Uterus (tissue), 4 donors: ENCODE measurements around the gene C7. TPM values are rescaled to one million over a fixed set of nuclear protein-coding genes. Genes with fewer than 3 reads are reported as not detected.

ENCODE experiments used
- DNase-seq, 2 donors: peaks; one replicate each; pipeline ENCODE4 v3.0.0-alpha.2; 2019 to 2020
- H3K27ac ChIP-seq, 2 donors: fragments of 200-600 bp; sonication (generic); 1 replicate in 1 of 2; 2 replicates in 1 of 2; pipeline ENCODE4 v1.5.1; 2016 to 2018
- H3K27me3 ChIP-seq, 2 donors: fragments of 200-600 bp; sonication (generic); one replicate each; pipeline ENCODE4 v1.5.1; 2018 to 2019; ENCODE audit warnings: control low read depth in 1 of 2
- H3K36me3 ChIP-seq, 2 donors: fragments of 200-600 bp; sonication (generic); one replicate each; pipeline ENCODE4 v1.5.1; 2019; ENCODE audit warnings: control low read depth in 1 of 2
- H3K4me1 ChIP-seq, 2 donors: fragments of 200-600 bp; sonication (generic); one replicate each; pipeline ENCODE4 v1.5.1; 2018 to 2019; ENCODE audit warnings: control low read depth in 1 of 2
- H3K4me3 ChIP-seq, 2 donors: fragments of 200-600 bp; sonication (generic); 1 replicate in 1 of 2; 2 replicates in 1 of 2; pipeline ENCODE4 v1.5.1; 2018 to 2019; ENCODE audit warnings: mild to moderate bottlenecking in 1 of 2
- H3K9me3 ChIP-seq, 2 donors: fragments of 200-600 bp; sonication (generic); one replicate each; pipeline ENCODE4 v1.5.1; 2019; ENCODE audit warnings: control low read depth in 1 of 2
- POLR2A ChIP-seq, 2 donors: fragments of 450-650 bp; IDR thresholded peaks; one replicate each; pipeline ENCODE4 v1.6.1; 2016; ENCODE audit warnings: antibody characterized with exemption in 2 of 2, mild to moderate bottlenecking in 1 of 2, moderate library complexity in 1 of 2
- intact Hi-C: fragments of 100-400 bp; cut with DNase I; formaldehyde crosslinking; loops from one replicate; pipeline ENCODE4 v1.15.1; 2023; ENCODE audit warnings: low total_unique reads
- total RNA-seq, 4 donors: library from RNA; depleted of rRNA in 3 of 4; stranded (reverse); fragments of >200 nt in 3 of 4; gene quantifications; one replicate each; pipeline versions ENCODE4 v1.1.0 to v1.2.4, GENCODE V29; 2014 to 2023
- TF ChIP-seq, protein P1 (sequence below), 4 experiments: fragments of 200-600 bp in 2 of 4; fragments of 450-650 bp in 2 of 4; sonication (generic) in 2 of 4; IDR thresholded peaks; one replicate each; pipeline ENCODE4 v1.5.1; 2016 to 2019; ENCODE audit warnings: antibody characterized with exemption in 4 of 4, mild to moderate bottlenecking in 2 of 4, moderate library complexity in 1 of 4
- donor health status: DM: yes; HTN: yes; CAD: no.

C7 gene
- total RNA-seq, 4 donors from 2014 or later = 293 to 576 (median 424) TPM

DNA sequence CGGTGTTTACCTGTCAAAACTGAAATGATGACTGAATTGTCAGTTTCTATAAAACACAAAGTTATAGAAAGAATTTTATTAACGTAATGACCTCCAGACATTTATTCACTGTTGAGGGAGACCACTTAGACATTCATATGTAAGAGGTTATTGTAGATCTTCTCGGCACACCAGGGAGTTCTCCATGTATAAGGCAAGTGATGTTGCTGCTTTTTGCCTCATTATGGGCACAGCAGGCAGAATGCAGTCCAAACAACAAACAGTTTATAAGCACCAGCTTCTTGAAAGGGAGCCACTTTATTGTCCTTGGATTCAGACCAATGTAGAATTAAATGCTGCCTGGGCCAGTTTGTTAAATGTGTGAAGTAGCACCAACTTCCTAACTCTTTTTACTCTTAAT, 66.7 kb downstream of the C7 start:
- intact Hi-C loops = no loop called here
- Histone ChIP-seq H3K27ac (no peak overlapping the region), H3K4me3 (no peak overlapping the region), H3K27me3 (no peaks in the 10 kb centered on the region), H3K4me1 (no peaks in the 10 kb centered on the region), H3K36me3 (no peaks in the 10 kb centered on the region), H3K9me3 (no peaks in the 10 kb centered on the region)
- TF ChIP-seq, protein P1, sequence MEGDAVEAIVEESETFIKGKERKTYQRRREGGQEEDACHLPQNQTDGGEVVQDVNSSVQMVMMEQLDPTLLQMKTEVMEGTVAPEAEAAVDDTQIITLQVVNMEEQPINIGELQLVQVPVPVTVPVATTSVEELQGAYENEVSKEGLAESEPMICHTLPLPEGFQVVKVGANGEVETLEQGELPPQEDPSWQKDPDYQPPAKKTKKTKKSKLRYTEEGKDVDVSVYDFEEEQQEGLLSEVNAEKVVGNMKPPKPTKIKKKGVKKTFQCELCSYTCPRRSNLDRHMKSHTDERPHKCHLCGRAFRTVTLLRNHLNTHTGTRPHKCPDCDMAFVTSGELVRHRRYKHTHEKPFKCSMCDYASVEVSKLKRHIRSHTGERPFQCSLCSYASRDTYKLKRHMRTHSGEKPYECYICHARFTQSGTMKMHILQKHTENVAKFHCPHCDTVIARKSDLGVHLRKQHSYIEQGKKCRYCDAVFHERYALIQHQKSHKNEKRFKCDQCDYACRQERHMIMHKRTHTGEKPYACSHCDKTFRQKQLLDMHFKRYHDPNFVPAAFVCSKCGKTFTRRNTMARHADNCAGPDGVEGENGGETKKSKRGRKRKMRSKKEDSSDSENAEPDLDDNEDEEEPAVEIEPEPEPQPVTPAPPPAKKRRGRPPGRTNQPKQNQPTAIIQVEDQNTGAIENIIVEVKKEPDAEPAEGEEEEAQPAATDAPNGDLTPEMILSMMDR (IDR thresholded peaks at IDR 0.05) = no peak
- TF ChIP-seq POLR2A (IDR thresholded peaks at IDR 0.05) = no peak
- no peak for DNase-seq

DNA sequence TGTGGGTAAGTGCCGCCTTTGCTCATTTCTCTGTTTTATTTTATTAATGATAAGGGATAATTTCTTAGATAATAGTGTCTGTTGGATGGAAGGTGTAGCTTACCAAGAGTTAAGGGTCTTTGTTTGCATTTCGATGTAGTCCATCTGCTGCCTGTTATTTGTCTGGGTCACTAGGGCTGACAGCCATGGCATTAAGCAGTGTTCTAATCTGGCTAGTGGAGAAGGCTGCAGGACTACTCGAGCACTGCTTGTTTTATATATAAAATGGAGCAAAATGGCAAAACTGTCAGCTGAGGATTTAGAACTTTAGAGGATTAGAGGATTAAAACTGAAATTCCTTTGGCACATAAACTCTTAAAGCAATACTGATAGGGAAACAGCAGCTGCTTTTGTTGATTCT, 67.5 kb downstream of the C7 start:
- no peak overlapping the region for H3K27ac ChIP-seq
- H3K27me3 ChIP-seq = no peaks in the 10 kb centered on the region
- no peak overlapping the region for H3K4me3 ChIP-seq
- DNase-seq = no peak
- H3K4me1 ChIP-seq = no peaks in the 10 kb centered on the region
- TF ChIP-seq POLR2A (IDR thresholded peaks at IDR 0.05) = no peak
- TF ChIP-seq, protein P1 (IDR thresholded peaks at IDR 0.05) = no peak
- no peaks in the 10 kb centered on the region for H3K36me3 ChIP-seq
- intact Hi-C loops = no loop called here
- no peaks in the 10 kb centered on the region for H3K9me3 ChIP-seq

DNA sequence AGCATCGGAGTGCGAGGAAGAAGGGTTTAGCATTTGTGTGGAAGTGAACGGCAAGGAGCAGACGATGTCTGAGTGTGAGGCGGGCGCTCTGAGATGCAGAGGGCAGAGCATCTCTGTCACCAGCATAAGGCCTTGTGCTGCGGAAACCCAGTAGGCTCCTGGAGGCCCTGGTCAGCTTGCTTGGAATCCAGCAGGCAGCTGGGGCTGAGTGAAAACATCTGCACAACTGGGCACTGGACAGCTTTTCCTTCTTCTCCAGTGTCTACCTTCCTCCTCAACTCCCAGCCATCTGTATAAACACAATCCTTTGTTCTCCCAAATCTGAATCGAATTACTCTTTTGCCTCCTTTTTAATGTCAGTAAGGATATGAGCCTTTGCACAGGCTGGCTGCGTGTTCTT, 72.1 kb downstream of the C7 start:
- H3K4me3 ChIP-seq = no peak overlapping the region
- TF ChIP-seq, protein P1 (IDR thresholded peaks at IDR 0.05) = no peak
- no peak for TF ChIP-seq POLR2A (IDR thresholded peaks at IDR 0.05)
- H3K4me1 ChIP-seq = no peaks in the 10 kb centered on the region
- no peak overlapping the region for H3K27ac ChIP-seq
- intact Hi-C loops = no loop called here
- no peaks in the 10 kb centered on the region for H3K36me3 ChIP-seq
- no peak for DNase-seq
- H3K27me3 ChIP-seq = no peaks in the 10 kb centered on the region
- H3K9me3 ChIP-seq = no peaks in the 10 kb centered on the region

DNA sequence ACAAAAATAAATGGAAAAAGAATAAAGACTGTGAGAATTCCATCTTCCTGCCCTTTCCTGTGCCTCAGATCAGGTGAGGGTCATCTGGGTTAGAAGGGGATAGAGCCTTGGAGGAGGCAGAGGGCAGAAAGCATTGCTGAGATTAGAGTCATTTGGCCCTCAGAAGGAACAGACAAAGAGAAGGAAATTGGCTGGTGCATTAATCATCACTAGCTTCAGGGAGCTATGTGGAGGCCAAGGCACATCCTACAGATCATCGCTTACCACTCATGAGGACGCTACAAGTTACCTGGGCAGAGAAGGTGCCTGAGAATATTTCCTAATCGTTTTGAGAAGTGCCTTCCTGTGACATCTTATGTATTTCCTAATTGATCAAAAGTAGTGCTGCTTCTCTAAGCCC, 74.5 kb downstream of the C7 start:
- TF ChIP-seq POLR2A (IDR thresholded peaks at IDR 0.05) = no peak
- TF ChIP-seq, protein P1 (IDR thresholded peaks at IDR 0.05) = no peak
- Histone ChIP-seq H3K27me3 (no peaks in the 10 kb centered on the region), H3K27ac (no peak overlapping the region), H3K36me3 (no peaks in the 10 kb centered on the region), H3K4me3 (no peak overlapping the region), H3K4me1 (no peaks in the 10 kb centered on the region), H3K9me3 (no peaks in the 10 kb centered on the region)
- DNase-seq = no peak
- intact Hi-C loops = no loop called here

DNA sequence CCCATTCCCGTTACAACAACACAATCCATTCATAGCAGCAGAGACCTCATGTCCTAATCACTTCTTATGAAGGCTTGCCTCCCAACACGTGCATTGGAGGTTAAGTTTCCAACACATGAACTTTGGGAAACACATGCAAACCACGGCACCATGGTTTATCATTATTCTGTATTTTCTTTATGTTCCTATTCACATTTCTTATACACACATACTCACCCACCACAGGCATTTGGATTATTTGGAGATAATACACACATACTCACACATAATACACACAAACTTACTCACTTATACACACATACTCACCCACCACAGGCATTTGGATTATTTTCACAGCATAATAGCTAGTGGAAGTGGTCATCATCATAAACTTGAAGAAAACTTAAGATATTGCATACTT, 75.6 kb downstream of the C7 start:
- H3K4me1 ChIP-seq = no peaks in the 10 kb centered on the region
- no peak overlapping the region for H3K27ac ChIP-seq
- intact Hi-C loops = no loop called here
- no peak for DNase-seq
- H3K4me3 ChIP-seq = no peak overlapping the region
- H3K9me3 ChIP-seq = no peaks in the 10 kb centered on the region
- no peaks in the 10 kb centered on the region for H3K36me3 ChIP-seq
- H3K27me3 ChIP-seq = no peaks in the 10 kb centered on the region
- no peak for TF ChIP-seq POLR2A (IDR thresholded peaks at IDR 0.05)
- TF ChIP-seq, protein P1 (IDR thresholded peaks at IDR 0.05) = no peak
